Tibial nerve (tissue), 3 donors: Measurements from ENCODE around the gene LNPK.

ENCODE experiments used
- CTCF ChIP-seq, 5 experiments: fragments of 200-600 bp in 3 of 5; fragments of 450-650 bp in 2 of 5; sonication (generic) in 3 of 5; IDR thresholded peaks; one replicate each; pipeline ENCODE4 v1.5.1; 2016 to 2019; ENCODE audit warnings: antibody characterized with exemption in 5 of 5, mild to moderate bottlenecking in 3 of 5, moderate library complexity in 2 of 5
- POLR2A ChIP-seq, 2 donors: fragments of 450-650 bp; IDR thresholded peaks; one replicate each; pipeline ENCODE4 v1.6.1; 2017; ENCODE audit warnings: antibody characterized with exemption in 2 of 2, mild to moderate bottlenecking in 2 of 2, moderate library complexity in 2 of 2

GRCh38 chr2:176009445-176009844 is 7.4 kb upstream of the LNPK start:
- TF ChIP-seq CTCF (IDR thresholded peaks at IDR 0.05): no peak
- no peak for TF ChIP-seq POLR2A (IDR thresholded peaks at IDR 0.05)
